HEK293T (cell line): ENCODE data around the gene EIF4EBP2.

Source experiments
- BHLHE40 ChIP-seq: fragments of 450-650 bp; IDR thresholded peaks from 2 replicates; pipeline ENCODE4 v1.6.1; 2016; ENCODE audit warnings: mild to moderate bottlenecking, moderate library complexity, borderline replicate concordance
- CTBP1 ChIP-seq: fragments of 450-650 bp; IDR thresholded peaks from 2 replicates; pipeline ENCODE4 v1.6.1; 2016; ENCODE audit warnings: borderline replicate concordance
- FOXA1 ChIP-seq: fragments of 450-650 bp; IDR thresholded peaks from 2 replicates; pipeline ENCODE4 v1.6.1; 2016; ENCODE audit warnings: mild to moderate bottlenecking
- FOXK2 ChIP-seq: fragments of 450-650 bp; IDR thresholded peaks from 2 replicates; pipeline ENCODE4 v1.6.1; 2016; ENCODE audit warnings: mild to moderate bottlenecking
- FOXM1 ChIP-seq: fragments of 450-650 bp; IDR thresholded peaks from 2 replicates; pipeline ENCODE4 v1.6.1; 2017; ENCODE audit warnings: mild to moderate bottlenecking, borderline replicate concordance
- HDGF ChIP-seq: fragments of 450-650 bp; IDR thresholded peaks from 2 replicates; pipeline ENCODE4 v1.6.1; 2017; ENCODE audit warnings: antibody characterized with exemption, borderline replicate concordance
- LEF1 ChIP-seq: fragments of 450-650 bp; IDR thresholded peaks from 2 replicates; pipeline ENCODE4 v1.6.1; 2017; ENCODE audit warnings: mild to moderate bottlenecking, borderline replicate concordance
- NFRKB ChIP-seq: fragments of 450-650 bp; IDR thresholded peaks from 2 replicates; pipeline ENCODE4 v1.6.1; 2016; ENCODE audit warnings: mild to moderate bottlenecking, moderate library complexity
- SP1 ChIP-seq: fragments of 450-650 bp; IDR thresholded peaks from 2 replicates; pipeline ENCODE4 v1.6.1; 2017
- SUZ12 ChIP-seq: fragments of 450-650 bp; IDR thresholded peaks from 2 replicates; pipeline ENCODE4 v1.6.1; 2016; ENCODE audit warnings: mild to moderate bottlenecking
- TARDBP ChIP-seq: fragments of 450-650 bp; IDR thresholded peaks from 2 replicates; pipeline ENCODE4 v1.6.1; 2016
- TF ChIP-seq, protein P1 (sequence below): fragments of 450-650 bp; IDR thresholded peaks from 2 replicates; pipeline ENCODE4 v1.6.1; 2016

DNA sequence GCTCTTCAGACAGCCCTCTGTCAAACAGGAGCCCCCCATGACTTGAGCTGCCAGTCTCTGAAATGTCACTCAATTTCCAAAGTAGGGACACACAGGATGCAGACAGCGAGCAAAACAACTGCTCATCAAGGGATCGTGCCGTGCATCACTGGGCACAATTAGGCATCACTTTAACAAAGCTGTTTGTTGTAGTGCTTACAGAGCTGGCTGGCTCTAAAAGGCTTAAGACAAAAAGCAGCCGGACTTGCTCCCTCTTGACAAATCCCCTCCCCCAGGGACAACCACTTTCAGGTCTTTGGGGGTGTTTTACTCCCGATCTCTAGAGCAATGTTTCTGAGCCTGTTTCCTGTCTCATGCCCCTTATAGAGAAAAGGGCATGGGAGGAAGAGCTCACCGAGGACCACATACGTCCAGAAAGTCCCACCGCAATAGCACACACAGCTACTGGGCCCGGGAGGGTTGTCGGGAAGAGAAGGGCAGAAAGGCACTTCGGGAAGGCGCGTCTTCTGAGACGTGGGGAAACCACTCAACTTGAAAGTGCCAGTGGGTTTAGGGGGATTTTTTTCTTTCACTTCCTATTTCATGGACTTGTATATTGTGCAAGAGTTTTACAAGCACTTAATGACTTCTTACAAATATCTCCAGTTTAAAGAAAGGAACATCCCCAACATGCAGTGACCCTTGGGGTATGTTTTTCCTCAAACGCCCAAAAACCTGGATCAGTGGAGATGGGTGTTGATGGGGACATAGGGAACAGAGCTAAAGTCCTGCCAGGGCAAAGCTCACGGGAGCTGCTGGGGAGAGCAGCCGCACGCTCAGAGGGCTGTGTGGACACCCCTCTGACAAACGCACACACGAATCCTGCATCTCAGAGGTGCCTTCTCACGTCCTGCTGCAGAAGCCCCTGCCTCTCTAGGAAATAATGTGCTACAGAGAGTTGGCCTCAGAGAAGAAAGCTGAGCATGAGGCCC lies 48.6 kb upstream of the EIF4EBP2 start:
- TF ChIP-seq BHLHE40 (no peak), FOXK2 (no peak), FOXM1 (no peak), TARDBP (no peak), HDGF (no peak), SP1 (no peak), FOXA1 (no peak), SUZ12 (no peak), CTBP1 (no peak), LEF1 (no peak), NFRKB (no peak)
- TF ChIP-seq, protein P1, sequence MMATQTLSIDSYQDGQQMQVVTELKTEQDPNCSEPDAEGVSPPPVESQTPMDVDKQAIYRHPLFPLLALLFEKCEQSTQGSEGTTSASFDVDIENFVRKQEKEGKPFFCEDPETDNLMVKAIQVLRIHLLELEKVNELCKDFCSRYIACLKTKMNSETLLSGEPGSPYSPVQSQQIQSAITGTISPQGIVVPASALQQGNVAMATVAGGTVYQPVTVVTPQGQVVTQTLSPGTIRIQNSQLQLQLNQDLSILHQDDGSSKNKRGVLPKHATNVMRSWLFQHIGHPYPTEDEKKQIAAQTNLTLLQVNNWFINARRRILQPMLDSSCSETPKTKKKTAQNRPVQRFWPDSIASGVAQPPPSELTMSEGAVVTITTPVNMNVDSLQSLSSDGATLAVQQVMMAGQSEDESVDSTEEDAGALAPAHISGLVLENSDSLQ, result no peak
